AG10803 (cell line): ENCODE measurements around the gene CCDC27.
A peak's percentile ranks its signal among the peaks of the same experiment; 100 is the strongest.
"Not testable (repeated sequence)": the region's sequence is repeated elsewhere in the genome, so short reads cannot be mapped to it uniquely, and the experiment has no call there.

Experiments
- DNase-seq: peaks from one replicate; pipeline ENCODE4 v3.0.0; 2010; ENCODE audit warnings: low read depth
- H3K4me3 ChIP-seq: 2 replicates; pipeline ENCODE4 v1.5.1; 2011; ENCODE audit warnings: mild to moderate bottlenecking, low read length, control low read depth
- TF ChIP-seq, protein P1 (sequence below): conservative IDR thresholded peaks from 2 replicates; pipeline ENCODE4 v1.5.1; 2011; ENCODE audit warnings: mild to moderate bottlenecking, low read length, control low read depth, inconsistent platforms

CCDC27 gene

DNA sequence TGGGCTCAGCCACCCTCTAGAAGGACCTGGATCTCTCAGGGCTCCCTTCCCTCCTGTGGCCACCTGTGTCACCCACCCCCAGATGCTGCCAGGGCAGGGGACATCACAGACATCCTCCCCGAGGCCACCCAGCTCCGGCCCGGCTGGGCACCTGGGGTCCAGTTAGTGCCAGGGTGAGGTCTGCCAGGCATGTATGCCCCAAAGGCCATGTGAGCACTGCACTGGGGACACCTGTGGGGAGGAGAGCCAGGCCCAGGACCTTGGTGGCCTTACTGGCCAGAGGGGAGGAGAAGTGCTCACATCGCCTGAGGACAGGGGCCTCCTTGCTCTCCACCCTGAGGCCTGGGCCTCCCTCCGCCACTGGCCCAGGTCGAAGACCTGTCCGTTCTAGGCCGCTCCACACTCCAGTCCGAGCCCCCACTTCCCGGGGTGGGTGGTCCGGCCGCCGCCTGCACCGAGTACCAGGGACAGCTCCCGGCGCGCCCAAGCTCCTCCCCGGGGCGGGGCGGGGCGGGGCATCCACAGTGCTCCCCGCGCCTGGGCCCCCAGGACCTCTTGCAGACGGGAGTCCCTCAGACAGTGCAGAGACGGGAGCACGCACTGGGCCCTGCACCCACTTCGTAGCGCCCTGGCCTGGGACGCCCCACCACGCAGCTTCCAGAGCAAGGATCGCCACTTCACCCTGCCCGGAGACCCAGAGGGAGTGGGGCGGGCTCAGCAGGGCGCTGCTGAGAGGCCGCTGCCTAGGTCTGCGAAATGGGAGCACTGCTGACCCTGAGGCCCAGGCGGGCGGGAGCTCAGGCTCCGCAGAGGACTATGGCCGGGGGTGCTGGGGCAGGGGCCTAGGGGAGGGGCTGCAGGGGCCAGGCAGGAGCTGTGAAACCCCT lies 34.3 kb upstream of the CCDC27 start:
- H3K4me3 ChIP-seq = no peak overlapping the region
- no peak for DNase-seq
- TF ChIP-seq, protein P1, sequence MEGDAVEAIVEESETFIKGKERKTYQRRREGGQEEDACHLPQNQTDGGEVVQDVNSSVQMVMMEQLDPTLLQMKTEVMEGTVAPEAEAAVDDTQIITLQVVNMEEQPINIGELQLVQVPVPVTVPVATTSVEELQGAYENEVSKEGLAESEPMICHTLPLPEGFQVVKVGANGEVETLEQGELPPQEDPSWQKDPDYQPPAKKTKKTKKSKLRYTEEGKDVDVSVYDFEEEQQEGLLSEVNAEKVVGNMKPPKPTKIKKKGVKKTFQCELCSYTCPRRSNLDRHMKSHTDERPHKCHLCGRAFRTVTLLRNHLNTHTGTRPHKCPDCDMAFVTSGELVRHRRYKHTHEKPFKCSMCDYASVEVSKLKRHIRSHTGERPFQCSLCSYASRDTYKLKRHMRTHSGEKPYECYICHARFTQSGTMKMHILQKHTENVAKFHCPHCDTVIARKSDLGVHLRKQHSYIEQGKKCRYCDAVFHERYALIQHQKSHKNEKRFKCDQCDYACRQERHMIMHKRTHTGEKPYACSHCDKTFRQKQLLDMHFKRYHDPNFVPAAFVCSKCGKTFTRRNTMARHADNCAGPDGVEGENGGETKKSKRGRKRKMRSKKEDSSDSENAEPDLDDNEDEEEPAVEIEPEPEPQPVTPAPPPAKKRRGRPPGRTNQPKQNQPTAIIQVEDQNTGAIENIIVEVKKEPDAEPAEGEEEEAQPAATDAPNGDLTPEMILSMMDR = no peak

DNA sequence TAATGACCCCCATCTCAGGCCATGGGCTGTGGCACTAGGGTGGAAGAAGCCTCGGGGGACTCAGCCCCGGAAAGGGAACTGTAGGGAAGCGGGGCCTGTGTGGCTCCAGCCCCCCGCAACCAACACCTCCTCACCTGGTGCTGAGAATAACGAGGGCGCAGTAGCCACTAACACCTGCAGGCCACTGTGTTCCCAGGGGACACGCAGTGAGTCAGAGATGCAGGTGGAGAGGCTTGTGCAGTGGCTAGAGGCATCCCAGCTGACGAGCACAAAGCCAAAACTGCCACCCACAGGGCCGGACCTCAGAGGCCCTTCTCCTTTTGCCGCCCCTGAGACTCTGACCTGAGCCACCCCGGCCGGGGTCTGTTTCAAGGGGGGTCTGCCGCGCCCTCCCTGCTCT lies 33.5 kb upstream of the CCDC27 start:
- TF ChIP-seq, protein P1 = no peak
- no peak for DNase-seq
- no peak overlapping the region for H3K4me3 ChIP-seq

DNA sequence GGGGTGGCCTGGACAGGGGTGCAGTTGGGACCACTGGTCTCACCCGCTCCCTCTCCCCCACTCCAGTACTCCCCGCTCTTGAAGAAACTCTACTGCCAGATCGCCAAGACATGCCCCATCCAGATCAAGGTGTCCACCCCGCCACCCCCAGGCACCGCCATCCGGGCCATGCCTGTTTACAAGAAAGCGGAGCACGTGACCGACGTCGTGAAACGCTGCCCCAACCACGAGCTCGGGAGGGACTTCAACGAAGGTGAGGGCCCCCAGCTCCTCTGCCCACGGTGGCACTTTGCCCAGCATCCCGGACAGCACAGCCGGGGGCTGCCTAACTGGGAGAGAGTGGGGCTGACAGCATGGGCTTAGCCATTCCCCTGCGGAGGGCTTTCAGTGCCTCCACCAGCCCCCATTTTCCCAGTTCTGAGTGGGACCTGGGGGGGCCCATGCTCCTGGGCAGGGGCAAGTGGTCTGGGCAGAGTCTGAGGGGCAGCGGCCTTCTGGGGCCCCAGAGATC lies 30.2 kb upstream of the CCDC27 start:
- TF ChIP-seq, protein P1 = no peak
- H3K4me3 ChIP-seq = no peak overlapping the region
- DNase-seq = no peak

DNA sequence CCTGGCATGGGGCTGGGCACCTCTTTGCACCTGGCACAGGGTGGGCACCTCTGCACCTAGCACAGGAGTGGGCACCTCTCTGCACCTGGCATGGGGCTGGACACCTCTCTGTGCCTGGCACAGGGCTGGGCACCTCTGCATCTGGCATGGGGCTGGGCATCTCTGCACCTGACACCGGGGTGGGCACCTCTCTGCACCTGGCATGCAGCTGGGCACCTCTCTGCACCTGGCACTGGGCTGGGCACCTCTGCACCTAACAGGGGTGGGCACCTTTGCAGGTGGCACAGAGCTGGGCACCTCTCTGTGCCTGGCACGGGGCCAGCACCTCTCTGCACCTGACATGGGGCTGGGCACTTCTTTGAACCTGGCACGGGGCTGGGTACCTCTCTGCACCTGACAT lies 29.4 kb upstream of the CCDC27 start:
- no peak for DNase-seq
- no peak overlapping the region for H3K4me3 ChIP-seq
- TF ChIP-seq, protein P1 = no peak

DNA sequence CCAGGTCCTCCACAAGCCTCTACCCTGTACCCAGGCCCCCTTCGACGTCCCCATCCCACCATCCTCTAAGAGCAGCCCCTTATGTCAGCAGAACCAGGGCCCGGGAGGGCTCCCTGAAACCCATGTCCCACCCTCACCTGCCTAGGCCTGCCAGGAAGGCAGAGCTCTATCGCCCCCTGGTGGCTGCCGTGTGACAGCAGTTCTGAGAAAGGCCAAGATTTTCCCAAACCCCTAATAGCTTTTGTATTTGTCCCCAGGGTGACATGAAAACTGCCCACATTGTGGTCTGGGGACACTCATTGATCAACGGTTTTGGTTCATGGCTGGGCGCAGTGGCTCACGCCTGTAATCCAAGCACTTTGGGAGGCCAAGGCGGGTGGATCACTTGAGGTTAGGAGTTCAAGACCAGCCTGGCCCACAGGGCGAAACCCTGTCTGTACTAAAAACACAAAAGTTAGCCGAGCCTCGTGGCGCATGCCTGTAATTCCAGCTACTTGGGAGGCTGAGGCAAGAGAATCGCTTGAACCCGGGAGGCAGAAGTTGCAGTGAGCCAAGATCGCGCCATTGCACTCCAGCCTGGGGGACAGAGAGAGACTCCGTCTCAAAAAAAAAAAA lies 27.7 kb upstream of the CCDC27 start:
- peak; percentile 39 for DNase-seq
- not testable (repeated sequence) for H3K4me3 ChIP-seq
- TF ChIP-seq, protein P1 = peak; percentile 94

DNA sequence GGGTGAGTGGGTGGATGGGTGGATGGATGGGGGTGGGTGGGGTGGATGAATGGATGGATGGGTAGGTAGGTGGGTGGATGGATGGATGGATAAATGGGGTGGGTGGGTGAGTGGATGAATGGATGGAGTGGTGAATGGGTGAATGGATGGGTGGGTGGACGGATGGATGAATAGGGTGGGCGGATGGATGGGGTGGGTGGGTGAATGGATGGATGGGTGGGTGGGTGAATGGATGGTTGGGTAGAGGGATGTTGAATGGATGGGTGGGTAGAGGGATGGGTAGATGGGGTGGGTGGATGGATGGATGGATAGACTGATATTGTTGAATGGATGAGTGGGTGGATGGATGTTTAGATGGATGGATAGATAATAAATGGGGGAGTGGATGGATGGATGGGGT lies 26.9 kb upstream of the CCDC27 start:
- no peak for DNase-seq
- TF ChIP-seq, protein P1 = no peak
- no peak overlapping the region for H3K4me3 ChIP-seq
